NK-92 (cell line): ENCODE measurements around the gene GAL3ST2.

Experiments used
- DNase-seq: peaks from one replicate; lab custom pipeline; 2025; ENCODE audit not compliant: unreplicated experiment; lab: John Stamatoyannopoulos, UW

GAL3ST2 gene

GRCh38 chr2:241843321-241844065 is 66.9 kb downstream of the GAL3ST2 start:
- DNase-seq: no peak

DNA sequence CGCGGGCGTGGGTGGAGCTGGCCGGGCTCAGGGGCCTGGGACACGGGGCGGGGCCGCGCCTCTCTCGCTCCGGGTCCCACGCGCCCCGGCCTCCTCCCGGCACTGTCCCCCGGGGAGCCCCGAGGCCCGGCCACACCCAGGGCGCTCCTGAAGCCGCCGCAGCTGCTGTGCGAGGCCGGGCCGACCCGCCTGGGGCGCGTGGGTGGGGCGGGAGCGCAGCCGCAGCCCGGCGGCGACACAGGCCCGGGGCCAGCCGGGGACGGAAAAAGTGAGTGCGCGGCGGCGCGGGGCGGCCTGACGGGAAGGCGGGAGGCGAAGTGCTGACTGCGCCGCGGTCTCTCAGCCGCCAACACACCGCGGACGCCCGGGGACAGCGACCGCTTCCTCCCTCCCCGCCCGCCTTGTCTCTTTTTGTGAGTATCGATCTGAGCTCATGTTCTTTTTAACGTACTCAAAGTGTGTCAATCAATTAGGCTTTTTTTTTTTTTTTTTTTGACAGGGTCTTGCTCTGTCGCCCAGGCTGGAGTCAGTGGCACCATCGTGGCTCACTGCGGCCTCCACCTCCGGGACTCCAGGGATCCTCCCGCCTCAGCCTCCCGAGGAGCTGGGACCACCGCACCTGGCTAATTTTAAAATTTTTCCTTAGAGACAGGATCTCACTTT is 67.6 kb downstream of the GAL3ST2 start:
- DNase-seq: no peak

DNA sequence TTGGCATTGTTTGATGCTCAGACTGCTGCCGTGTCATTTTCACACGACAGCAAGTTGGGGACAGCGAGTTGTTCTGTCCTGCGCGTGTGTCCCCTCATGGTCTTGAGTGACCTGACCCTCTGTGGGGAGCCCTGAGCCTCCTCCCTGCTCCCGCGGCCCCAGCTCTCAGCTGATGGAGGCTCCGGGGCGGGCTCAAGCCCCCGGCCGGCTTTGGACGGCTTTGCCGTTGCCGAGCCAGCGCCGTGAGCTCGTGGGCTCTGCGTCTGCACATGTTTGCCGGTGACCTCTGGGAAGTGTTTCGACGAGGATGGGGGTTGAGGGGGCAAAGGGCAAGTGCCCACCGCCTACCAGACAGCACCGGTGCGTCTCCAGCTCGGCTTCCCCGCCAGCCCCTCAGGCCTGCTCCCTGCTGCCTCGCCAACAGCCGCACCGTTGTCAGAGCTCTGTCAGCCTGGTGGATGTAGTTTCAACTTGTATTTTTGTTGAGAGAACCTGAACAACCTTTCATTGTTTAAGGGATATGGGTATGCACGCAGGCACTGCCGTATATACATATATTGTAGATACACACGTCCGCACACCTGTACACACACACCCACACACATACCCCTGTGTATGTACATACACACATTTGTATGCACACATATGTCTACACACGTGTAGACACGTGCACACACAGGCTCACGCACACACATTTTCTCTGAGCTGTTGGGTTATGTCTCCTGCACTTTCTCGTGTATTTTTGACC is 68.4 kb downstream of the GAL3ST2 start:
- no peak for DNase-seq

DNA sequence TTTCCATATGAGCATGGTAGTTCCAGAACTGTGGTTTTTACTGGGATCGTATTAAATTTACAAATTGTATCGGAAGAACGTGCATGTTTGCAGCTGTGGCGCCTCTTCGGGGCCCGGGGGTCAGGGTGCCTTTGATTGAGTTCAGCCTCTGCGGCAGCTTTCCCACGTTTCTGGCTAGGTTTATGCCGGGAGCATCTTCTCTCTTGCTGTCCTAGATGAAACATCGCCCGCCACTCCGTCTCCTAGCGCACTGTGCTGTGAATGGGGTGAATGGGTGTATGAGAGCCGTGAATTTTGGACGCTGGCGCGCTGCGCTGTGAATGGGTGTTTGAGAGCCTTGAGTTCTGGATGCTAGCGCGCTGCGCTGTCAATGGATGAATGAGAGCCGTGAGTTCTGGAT is 69.8 kb downstream of the GAL3ST2 start:
- no peak for DNase-seq

DNA sequence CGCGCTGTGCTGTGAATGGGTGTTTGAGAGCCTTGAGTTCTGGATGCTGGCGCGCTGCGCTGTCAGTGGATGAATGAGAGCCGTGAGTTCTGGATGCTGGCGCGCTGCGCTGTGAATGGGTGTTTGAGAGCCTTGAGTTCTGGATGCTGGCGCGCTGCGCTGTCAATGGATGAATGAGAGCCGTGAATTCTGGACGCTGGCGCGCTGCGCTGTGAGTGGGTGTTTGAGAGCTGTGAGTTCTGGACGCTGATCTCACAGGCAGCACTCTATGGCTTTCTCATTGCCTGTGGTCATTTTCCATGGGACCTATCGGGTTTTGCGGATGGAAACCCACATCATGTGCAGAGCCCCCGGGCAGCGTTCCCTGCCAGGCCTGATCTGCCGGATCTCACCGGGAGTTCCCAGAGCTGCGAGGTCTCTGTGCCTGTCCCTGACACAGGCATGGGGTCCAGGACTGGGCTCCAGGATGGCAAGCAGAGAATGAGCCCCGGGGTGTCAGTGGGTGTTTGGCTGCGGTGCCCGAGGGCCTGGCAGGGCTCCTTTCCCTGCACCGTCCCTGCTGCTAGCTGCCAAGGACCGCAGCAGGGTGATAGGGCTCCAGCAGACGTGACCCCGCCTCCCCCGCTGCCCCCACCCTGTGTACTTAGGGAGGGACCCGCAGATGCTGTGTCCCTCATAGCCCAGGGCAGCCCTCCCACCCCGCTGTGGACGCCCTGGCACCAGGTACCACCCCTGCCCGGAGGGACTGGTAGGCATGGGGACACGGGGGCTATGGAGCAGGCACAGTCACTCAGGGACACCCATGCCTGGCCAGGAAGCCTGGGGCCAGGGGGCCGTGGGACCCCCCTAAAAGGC is 72.4 kb downstream of the GAL3ST2 start:
- no peak for DNase-seq

DNA sequence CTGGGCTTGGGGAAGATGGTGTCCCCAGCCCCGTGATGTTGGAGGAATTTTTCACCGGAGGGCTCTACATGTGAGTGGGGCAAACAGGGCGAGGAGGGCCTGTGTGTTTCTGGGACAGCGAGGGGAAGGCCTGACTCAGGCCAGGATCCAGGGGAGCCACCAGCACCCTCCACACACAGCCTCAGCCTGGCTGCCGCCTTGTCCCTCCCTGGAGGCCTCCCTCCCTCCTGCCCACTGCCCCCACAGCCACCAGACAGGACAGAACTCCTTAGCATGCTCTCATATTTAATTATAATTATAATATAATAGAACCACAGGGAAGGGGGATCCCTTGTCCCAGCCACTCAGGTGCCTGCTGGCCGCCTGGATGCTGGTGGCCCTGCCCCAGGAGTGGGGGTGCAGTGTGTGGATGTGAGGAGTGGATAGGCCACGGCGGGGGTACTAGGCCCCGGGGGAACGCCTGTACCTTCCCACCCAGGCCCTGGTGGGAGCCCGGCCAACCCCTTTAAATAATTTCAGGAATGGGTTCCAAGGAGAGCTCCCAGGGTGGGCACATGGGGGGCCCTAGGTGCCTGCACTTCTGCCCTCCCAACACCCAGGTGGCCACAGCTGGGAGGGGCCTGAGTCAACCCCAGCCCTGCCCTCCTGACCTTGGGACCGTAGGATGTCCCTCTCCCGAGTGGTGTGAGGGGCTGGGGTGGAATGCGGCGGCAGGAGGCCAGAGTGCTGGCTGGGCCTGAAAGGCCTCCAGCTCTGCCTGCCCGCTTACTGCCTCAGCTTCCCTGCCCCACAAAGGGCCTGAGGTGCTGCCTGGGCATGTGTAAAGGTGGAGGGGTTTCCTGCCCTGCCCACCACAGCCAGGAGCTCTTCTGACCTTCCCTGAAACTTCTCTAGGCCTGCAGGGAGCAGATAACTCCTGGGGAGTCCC is 73.3 kb downstream of the GAL3ST2 start:
- DNase-seq: no peak

GRCh38 chr2:241850544-241851324 is 74.1 kb downstream of the GAL3ST2 start:
- no peak for DNase-seq

GRCh38 chr2:241851325-241852115 is 74.9 kb downstream of the GAL3ST2 start:
- no peak for DNase-seq

- DNase-seq: no peak
These were observed 75.7 kb downstream of the GAL3ST2 start for GRCh38 chr2:241852116-241852980.

- DNase-seq: no peak
These were observed 76.5 kb downstream of the GAL3ST2 start for GRCh38 chr2:241852981-241853631.
